Stimulated activated CD8-positive, alpha-beta memory T cell treated with anti-CD3 and anti-CD28 coated beads, Interleukin-4, amount 100 ng/mL, for 24 hours (primary cell): Measurements from ENCODE around the gene ANKRD12.

Experiments
- DNase-seq: peaks from one replicate; pipeline ENCODE4 v3.0.0-alpha.2; 2020; ENCODE audit warnings: low read depth

ANKRD12 gene

DNA sequence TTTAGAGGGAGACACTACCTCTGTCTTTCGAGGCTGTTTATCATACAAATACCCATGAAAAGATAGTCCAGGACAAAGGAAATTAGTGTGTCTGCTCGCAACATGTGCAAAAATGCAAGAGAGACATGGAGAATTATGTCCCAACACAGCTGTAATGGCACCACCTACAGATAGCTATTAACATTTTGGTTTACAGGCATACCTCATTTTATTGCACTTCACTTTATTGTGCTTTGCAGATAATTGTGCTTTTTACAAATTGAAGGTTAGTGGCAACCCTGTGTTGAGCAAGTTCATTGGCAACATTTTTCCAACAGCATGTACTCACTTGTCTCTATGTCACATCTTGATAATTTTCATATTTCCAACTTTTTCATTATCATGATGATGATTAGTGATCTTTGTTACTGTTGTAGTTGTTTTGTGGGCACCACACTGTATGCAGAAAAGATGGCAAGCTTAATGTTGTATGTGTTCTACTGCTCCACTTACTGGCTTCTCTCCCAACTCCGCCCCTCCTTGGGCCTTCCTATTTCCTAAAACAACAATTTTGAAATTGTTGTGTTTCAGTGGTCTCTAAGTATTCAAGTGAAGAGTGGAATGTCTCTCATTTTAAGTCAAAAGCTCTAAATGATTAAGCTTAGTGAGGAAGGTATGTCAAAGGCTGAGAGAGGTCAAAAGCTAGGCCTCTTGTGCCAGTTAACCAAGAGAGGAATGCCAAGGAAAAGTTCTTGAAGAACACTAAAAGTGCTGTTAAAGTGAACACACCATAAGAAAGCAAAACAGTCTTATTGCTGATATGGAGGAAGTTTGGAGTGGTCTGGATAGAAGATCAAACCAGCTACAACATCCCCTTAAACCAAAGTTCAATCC is 52.0 kb downstream of the ANKRD12 start:
- no peak for DNase-seq

DNA sequence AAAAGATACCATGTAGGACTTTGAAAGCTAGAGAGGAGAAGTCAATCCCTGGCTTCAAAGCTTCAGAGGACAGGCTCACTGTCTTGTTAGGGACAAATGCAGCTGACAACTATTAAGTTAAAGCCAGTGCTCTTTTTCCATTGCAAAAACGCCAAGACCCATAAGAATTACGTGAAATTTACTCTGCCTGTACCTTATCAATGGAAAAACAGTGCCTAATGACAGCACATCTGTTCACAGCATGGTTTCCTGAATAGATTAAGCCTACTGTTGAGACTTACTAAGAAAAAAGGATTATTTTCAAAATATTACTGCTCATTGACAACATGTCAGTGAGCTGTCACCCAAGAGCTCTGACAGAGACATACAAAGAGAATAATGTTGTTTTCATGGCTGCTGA is 52.9 kb downstream of the ANKRD12 start:
- no peak for DNase-seq

DNA sequence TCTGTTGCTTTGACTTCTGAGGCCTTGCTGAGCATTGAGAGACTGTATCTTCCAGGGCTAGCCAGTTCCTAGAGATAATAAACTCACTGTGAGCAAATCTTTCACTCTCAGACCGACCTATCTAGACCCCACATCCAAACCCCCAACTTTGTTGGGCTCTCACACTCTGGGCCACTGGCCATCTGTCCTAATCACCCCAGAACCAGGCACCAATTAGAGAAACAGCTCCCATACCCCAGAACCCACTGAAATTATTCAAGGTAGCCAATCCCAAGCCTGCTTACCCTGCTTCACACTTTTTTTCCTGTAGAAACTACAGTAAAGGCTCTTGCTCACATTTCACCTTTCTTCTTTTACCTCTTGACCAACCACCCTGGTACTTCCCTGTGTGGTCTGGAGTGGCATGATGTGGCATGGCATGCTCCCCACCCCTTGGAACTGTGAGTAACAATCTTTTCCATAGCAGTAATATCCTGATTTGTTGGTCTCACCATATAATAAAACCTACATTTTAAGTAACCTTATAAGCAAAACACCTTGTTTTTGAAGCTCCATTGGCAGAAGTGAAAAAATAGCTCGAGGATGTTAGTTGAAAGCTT is 55.2 kb downstream of the ANKRD12 start:
- DNase-seq = no peak

DNA sequence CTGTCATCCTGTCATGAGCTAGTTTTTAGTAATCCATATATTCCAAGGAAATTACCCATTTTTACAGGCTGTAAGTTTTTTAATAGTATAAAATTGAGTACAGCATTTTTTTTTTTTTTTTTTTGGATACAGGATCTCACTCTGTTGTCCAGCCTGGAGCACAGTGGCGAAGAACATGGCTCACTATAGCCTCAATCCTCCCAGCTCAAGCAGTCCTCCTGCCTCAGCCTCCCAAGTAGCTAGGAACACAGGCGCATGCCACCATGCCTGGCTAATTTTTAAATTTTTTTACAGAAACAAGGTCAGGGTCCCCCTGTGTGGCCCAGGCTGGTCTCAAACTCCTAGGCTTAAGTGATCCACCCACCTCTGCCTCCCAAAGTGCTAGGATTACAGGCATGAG is 56.5 kb downstream of the ANKRD12 start:
- DNase-seq = no peak

DNA sequence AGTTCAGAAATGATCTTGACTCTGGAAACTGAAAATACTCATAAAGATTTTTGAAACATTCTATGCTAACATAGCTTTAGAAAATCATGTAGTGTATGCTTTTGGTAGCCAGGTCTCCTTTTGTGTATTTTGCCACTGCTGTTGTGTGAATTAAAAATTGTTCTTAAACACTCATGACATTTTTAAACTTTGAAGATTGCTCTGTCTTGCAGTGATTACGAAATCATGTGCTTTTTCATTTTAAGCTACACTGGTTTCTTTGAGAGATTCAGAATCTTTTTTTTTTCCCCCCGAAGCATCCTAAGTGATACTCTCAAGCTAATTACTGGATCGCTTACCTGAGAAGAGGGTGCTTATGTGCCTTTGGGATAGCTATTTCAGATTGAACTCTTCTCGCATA is 60.0 kb downstream of the ANKRD12 start:
- no peak for DNase-seq

DNA sequence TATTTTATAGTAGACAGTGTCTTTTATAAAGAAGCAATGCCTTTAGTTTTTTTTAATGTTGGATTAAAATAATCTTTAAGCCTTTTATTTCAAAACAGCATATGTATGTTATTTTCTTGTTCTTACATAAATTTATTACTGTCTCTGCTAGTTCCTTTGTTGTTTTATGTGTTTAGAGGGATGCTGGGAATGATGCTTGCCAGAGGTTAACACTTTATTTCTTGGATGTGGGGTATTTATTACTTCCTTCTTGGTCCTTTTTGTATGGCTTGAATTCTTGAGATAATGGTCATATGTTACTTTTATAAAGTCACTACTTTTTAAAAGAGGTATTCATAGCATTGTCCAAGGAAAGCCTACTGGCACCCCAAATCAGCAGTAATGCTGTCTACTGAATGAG is 63.1 kb downstream of the ANKRD12 start:
- DNase-seq = no peak

DNA sequence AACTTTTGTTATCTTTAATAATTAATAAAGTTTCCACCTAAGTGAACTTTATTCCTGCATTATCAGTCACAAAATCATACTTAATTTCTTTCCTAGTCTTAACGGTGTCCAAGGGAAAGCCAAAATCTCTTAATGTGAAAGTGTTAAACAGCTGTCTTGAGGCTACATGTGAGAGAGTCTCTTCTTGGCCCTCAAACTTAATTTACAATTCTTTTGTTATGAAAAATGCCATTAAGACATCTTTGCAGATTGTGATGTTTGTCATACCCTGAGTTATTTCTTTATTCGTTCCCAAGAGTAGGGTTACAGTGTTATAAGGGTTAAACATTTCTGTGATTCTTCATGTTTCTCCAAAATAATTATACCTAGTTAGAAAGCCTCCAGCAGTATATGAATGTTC is 64.6 kb downstream of the ANKRD12 start:
- DNase-seq = no peak

DNA sequence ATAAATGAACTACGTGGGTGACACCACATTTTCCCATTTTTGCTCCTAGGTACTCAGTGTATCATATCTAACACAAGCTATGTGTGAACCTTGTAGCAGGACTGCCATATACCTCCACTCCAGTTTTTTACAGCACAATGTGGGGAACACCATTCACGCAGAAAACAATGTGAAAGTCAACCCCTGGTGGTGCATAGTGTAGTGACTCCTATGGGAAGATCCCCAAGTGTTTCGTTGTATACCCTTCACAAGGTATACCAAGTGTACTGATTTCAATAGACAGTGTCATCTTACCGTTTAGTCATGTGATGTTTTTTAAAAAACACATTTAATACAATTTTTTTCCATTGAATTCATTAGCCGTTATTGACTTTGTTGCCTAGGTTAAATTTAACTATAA is 68.1 kb downstream of the ANKRD12 start:
- no peak for DNase-seq

DNA sequence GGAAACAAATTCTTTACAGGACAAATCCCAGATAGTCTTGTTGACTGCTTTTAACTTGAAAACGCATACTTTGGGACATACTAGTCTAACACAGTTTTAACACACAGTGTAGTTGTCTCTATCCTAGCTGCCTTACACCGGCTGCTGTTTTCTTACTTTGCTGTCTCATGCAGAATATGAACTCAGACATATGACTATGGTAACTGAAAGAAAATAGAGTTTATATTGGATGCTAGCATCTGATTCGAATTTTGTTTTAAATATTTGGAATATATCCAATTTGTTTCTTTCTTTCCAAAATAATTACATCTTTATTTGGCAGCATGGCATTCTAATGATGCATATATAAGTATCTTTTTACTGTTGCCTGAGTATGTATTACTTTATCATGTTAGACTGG is 69.8 kb downstream of the ANKRD12 start:
- no peak for DNase-seq

DNA sequence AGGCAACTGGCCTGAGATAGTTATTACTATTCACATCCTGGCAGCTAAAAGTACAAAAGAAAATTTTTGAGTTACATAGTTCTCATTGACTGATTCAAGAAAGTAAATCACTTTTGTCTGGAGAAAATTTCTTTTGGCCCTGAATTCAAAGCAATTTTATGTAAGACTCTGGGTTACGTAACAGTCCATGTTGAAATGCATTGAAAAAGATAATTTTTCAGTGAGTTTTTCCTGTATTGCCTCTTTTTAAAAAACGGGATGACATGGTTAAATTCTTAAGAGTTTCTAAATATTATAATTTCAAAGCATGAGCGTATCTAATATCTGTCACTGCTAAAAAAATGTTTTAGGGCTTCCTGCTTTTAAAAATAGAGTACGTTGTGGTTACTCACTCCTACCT is 72.7 kb downstream of the ANKRD12 start:
- no peak for DNase-seq

DNA sequence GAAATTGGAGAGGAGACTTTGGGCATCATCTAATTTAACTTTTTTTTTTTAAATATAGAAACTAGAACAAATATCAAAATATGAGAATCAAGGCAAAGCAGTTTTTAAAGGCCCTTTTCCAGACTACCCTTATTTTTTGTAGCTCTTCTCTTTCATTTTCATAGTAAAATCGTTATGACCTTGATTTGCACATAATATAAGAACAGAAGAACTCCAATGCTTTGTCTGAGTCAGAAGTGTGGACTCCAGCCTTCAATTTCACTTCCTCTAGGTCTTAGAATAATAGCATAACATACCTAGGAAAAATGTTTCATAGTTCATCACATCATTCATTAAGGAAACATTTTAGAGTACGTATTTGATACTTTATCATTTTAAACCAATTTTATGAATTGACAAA is 74.4 kb downstream of the ANKRD12 start:
- DNase-seq = no peak

DNA sequence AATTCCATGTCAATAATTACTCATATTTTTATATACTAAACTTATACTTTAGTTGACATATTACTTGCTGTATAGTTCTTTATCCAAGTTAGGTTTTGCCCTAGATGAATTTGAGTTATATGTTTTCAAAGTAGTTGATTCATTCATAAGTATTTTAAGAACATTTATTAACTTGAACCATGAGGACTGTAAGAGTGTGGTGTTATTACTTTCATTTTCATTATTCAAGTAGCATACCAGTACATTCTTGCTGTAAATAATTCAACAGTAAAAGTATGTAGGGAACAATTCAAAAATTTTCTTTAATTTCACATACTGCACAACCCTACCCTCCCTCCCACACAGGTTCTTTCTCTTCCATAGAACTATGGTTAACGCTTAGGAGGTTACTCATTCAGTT is 75.4 kb downstream of the ANKRD12 start:
- no peak for DNase-seq

DNA sequence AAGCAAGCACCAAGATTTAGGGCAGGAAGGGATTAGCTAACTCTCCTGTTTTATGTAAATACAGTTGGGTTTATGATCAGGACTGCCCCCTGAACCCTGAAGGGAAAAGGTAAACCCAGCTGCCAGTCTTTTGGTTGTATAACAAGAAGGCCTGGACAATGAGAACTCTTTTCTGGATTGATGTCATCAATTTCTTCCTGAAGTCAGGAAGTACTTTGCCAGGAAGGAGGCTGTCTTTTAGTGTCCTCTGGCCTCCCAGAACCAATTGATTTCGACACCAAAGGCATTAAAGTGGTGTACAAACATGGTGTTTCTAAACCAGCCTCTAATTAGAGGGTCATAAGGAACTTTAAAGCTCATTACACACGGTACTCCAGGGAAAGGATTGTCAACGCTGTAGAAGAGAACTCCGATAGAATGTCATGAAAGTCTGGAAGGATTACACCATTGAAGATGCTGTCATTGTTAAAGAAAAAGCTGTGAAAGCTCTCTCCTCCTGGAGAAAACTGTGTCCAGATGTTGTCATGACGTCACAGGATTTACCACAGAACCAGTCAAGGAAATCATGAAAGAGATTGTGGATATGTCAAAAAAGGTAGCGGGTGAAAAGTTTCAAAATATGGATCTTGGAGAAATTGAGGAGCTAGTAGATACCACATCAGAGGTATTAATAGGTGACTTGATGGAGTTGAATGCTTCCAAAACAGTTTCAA is 78.8 kb downstream of the ANKRD12 start:
- DNase-seq = no peak

DNA sequence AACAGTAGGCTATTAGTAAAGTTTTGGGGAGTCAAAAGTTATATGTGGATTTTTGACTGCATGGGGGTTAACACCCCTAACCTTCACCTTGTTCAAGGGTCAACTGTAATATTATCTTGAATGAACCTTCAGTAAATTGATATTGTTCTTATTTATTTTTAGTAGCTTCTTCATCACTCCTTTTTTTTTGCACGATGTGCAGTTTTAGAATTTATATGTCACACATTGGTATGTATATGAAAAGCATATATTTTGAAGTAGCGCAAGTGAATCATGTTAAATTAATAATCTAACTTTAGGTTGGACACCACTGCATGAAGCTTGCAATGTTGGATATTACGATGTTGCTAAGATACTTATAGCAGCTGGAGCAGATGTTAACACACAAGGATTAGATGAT is 79.9 kb downstream of the ANKRD12 start:
- DNase-seq = no peak

DNA sequence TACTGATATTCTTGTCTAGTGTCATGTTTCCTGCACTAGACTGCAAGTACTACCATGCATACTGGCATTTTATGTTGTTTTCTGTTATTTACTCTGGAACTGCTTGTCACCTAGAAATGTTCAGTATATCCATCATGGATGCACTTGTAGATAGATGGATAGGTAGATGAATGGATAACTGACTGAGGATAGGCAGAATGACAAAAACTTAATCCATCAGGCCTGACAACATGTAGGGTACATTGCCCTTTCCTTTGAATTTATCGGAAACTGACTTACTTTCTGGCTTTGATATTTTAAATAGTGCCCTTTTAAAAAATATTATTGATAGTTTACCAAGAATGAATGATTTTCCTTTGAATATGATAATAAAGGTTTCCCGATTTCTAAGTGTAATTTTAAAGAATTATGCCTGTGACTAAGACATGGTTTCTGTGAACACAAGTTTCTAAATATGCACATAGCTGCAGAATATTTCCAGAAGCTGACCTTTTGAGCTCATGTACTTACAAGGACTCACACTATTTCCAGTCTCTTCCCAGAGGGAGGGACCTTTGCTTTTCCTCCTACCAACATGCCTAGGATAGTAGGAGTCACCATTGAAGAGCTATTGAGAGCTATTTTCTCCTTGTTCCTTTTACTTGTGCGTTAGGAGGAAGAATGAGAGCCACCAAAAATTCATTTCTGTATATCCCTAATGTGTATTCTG is 81.3 kb downstream of the ANKRD12 start:
- no peak for DNase-seq

DNA sequence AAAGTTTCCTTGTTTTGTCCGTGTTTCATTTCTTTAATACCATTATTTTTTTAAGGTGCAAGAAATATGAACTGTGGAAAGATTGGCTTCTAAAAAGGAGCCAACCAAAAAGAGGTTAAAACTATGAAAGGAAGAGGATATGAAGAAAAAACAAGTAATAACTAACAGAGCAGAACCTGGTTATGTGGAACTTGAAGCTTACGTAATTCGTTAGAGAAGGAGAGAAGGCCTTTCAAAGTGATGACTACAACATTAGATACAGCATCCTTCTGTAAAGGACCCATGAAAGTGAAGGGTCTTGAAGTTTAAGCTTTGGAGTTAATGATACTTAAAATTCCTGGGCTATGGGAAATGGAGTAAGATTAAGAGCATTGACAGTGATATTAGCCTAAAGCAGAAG is 84.5 kb downstream of the ANKRD12 start:
- DNase-seq = no peak

DNA sequence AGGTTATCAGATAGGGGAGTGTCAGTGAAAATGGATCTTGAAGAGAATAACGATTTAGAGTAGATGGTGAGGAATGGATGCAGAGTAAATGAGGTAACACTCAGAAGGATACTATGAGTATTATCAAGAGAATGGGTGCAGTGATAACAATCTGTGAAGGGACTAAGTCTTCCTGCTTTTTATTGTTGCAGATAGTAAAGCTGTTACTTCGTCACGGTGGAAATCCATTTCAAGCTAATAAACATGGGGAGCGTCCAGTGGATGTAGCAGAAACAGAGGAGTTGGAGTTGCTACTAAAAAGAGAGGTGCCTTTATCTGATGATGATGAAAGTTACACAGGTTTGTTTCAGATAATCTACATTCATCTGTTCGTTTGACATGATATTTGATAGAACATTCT is 85.1 kb downstream of the ANKRD12 start:
- DNase-seq = no peak

DNA sequence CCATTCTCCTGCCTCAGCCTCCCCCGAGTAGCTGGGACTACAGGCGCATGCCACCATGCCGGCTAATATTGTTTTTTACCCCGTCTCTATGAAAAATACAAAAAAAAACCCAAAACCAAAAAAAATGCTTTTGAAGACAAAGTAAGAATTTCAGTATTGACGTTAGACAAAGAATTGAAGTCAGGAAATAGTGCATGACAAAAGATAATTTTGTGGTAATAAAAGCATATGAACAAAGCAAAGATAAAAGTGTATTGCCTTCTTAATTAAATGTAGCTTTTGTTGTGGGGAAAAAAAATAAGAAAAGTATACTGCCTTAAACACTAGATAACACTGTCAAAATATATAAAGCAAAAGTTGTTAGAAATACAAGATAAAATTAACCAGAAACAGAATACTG is 86.8 kb downstream of the ANKRD12 start:
- no peak for DNase-seq

DNA sequence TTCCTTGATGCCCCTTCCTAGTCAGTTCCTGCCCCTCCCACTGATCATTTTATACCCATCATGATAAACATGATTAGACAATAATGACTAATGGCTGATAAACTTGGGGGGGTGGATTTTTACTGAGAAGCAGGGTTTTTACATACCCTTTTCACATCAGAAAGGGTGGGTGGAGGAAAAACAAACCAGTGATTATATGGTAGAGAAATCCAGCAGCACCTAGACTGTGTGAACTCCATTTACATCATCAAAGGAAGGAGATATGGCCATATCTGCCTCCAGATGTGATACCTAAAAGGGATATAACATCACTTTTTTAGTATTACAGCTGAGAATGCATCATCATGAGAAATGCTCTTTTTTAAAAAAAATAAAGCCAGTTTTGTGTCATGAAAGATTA is 89.9 kb downstream of the ANKRD12 start:
- no peak for DNase-seq

DNA sequence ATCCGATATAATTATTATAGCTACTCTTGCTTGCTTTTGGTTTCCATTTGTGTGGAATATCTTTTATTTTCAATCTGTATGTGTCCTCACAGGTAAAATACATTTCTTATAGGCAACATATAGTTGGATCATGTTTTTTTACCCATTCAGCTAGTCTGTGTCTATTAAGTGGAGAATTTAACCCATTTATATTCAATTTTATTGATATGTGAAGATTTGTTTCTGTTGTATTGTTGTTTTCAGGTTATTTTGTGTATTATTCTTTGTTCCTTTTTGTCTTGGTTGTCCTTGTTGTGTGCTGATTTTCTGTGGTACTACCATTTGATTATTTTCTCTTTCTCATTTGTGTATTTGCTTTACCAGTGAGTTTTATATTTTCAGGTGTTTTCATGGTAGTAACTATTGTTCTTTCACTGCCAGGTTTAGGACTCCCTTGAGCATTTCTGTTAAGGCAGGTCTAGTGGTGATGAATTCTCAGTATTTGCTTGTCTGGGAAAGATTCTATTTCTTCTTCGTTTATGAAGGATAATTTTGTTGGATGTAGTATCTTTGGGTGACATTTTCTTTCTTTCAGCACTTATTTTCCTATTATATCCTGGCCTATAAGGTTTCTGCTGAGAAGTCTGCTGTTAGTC is 95.4 kb downstream of the ANKRD12 start:
- DNase-seq = no peak

DNA sequence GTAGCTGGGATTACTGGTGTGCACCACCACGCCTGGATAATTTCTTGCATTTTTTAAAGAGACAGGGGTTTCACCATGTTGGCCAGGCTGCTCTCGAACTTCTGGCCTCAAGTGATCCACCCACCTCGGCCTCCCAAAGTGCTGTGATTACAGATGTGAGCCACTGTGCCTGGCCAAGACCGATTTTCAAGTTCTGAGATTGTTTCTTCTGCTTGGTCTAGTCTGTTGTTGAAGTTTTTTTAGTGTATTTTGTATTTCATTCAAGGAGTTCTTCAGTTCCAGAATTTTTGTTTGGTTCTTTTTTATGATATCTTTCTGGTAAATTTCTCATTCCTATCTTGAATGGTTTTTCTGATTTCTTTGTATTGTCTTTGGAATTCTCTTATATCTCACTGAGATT is 96.4 kb downstream of the ANKRD12 start:
- no peak for DNase-seq

DNA sequence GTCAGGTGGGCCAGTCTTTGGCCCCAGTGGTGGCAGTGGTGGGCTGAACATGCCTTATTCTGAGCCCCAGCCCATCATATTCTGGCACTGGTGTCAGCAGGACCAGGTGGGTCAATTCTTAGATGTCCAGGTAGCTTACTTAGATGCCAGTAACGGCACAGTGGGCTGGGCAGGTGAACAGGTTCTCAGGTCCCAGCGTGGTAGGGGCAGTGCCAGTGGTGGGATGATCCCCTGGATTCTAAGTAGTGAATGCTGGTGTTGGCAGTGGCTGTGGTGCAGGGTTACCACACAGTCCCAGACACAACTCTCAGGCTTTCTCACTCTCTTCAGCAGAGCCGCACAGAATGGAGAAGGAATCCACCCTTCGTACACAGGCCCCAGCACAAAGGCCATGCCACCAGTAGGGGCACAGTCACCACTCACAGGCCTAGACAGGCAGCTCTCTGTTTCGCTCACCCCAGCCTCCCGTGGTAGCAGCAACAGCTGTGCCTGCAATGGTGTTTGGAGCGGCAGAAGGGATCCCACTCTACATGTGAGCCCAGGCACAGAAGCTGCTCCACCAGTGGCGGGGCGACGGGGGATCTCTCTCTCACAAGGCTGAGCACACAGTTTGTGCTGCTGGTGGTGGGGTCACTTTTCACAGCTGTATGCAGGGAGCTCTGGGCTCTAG is 97.3 kb downstream of the ANKRD12 start:
- no peak for DNase-seq
